HEK293 (cell line): ENCODE measurements around the gene CDKL5.

Source experiments
- CTCF ChIA-PET: fragments of 350-600 bp; formaldehyde crosslinking; extraction: SDS; loops from one replicate; lab custom pipeline; 2021; ENCODE audit warnings: antibody characterized with exemption; lab: Yijun Ruan, JAX
- POLR2A ChIA-PET: fragments of 300-600 bp; formaldehyde crosslinking; extraction: SDS; loops from one replicate; lab custom pipeline; 2020; ENCODE audit warnings: antibody characterized with exemption, inconsistent platforms; lab: Yijun Ruan, JAX
- H3K27ac ChIP-seq: fragments of 200-500 bp; sonication (Bioruptor generic); 2 replicates; pipeline ENCODE4 v1.5.1; 2014; ENCODE audit warnings: low read depth, low read length, control low read depth, inconsistent platforms; ENCODE audit errors: extremely low read depth
- H3K36me3 ChIP-seq, 2 experiments: fragments of 200-500 bp in 1 of 2; sonication (Bioruptor generic) in 1 of 2; 1 replicate in 1 of 2; 2 replicates in 1 of 2; pipeline ENCODE4 v1.5.1; 2014 to 2017; ENCODE audit warnings: inconsistent platforms in 2 of 2, low read length in 2 of 2; ENCODE audit not compliant: control insufficient read depth in 2 of 2, insufficient read depth in 1 of 2
- H3K4me1 ChIP-seq: fragments of 200-500 bp; sonication (Bioruptor generic); 2 replicates; pipeline ENCODE4 v1.5.1; 2014; ENCODE audit warnings: mild to moderate bottlenecking, low read length, inconsistent platforms; ENCODE audit not compliant: control insufficient read depth, insufficient read depth
- H3K4me3 ChIP-seq: 2 replicates; pipeline ENCODE4 v1.5.1; 2011; ENCODE audit warnings: low read depth, mild to moderate bottlenecking, control low read depth, low read length, moderate library complexity
- H3K9me3 ChIP-seq: fragments of 200-500 bp; sonication (Bioruptor generic); 2 replicates; pipeline ENCODE4 v1.5.1; 2014; ENCODE audit warnings: low read depth, low read length, inconsistent platforms; ENCODE audit not compliant: control insufficient read depth, insufficient read depth
- GLI4 ChIP-seq: fragments of 450-650 bp; formaldehyde crosslinking; IDR thresholded peaks from 2 replicates; pipeline ENCODE4 v1.5.1; 2016; ENCODE audit warnings: missing biosample characterization, missing genetic modification characterization
- HOXA7 ChIP-seq: sonication (generic); formaldehyde crosslinking; IDR thresholded peaks from 2 replicates; pipeline ENCODE4 v1.8.1; 2022; ENCODE audit warnings: missing genetic modification reagents, borderline replicate concordance
- KLF16 ChIP-seq: fragments of 450-650 bp; formaldehyde crosslinking; IDR thresholded peaks from 2 replicates; pipeline ENCODE4 v1.5.1; 2017; ENCODE audit warnings: missing biosample characterization, missing genetic modification characterization
- KLF7 ChIP-seq: fragments of 450-650 bp; formaldehyde crosslinking; IDR thresholded peaks from 2 replicates; pipeline ENCODE4 v1.5.1; 2016; ENCODE audit warnings: missing biosample characterization, missing genetic modification characterization, borderline replicate concordance
- ZEB2 ChIP-seq: fragments of 450-650 bp; formaldehyde crosslinking; IDR thresholded peaks from 2 replicates; pipeline ENCODE4 v1.5.1; 2016; ENCODE audit warnings: missing biosample characterization, missing genetic modification characterization
- ZNF114 ChIP-seq: fragments of 450-650 bp; formaldehyde crosslinking; IDR thresholded peaks from 2 replicates; pipeline ENCODE4 v1.5.0; 2017; ENCODE audit warnings: missing biosample characterization, missing genetic modification characterization
- ZNF211 ChIP-seq: fragments of 450-650 bp; formaldehyde crosslinking; IDR thresholded peaks from 2 replicates; pipeline ENCODE4 v1.5.1; 2016; ENCODE audit warnings: low read depth, missing biosample characterization, missing genetic modification characterization
- ZNF266 ChIP-seq: fragments of 450-650 bp; formaldehyde crosslinking; IDR thresholded peaks from 2 replicates; pipeline ENCODE4 v1.5.1; 2016; ENCODE audit warnings: missing biosample characterization, missing genetic modification characterization, low read depth
- ZNF416 ChIP-seq: fragments of 450-650 bp; formaldehyde crosslinking; IDR thresholded peaks from 2 replicates; pipeline ENCODE4 v1.5.1; 2016; ENCODE audit warnings: missing biosample characterization, missing genetic modification characterization
- ZNF433 ChIP-seq: fragments of 450-650 bp; formaldehyde crosslinking; IDR thresholded peaks from 2 replicates; pipeline ENCODE4 v1.5.1; 2016; ENCODE audit warnings: missing biosample characterization, missing genetic modification characterization, low read depth
- ZNF560 ChIP-seq: fragments of 450-650 bp; formaldehyde crosslinking; IDR thresholded peaks from 2 replicates; pipeline ENCODE4 v1.5.1; 2017; ENCODE audit warnings: missing biosample characterization, missing genetic modification characterization, borderline replicate concordance
- ZSCAN16 ChIP-seq: fragments of 450-650 bp; formaldehyde crosslinking; IDR thresholded peaks from 2 replicates; pipeline ENCODE4 v1.5.1; 2016; ENCODE audit warnings: missing biosample characterization, missing genetic modification characterization
- ZXDB ChIP-seq: fragments of 450-650 bp; formaldehyde crosslinking; IDR thresholded peaks from 2 replicates; pipeline ENCODE4 v1.5.1; 2016; ENCODE audit warnings: missing biosample characterization, missing genetic modification characterization
- TF ChIP-seq, protein P1 (sequence below): fragments of 450-650 bp; formaldehyde crosslinking; IDR thresholded peaks from 2 replicates; pipeline ENCODE4 v1.5.1; 2017; ENCODE audit warnings: missing biosample characterization, missing genetic modification characterization
- TF ChIP-seq, protein P2 (sequence below): fragments of 450-650 bp; formaldehyde crosslinking; IDR thresholded peaks from 2 replicates; pipeline ENCODE4 v1.5.1; 2016; ENCODE audit warnings: missing biosample characterization, missing genetic modification characterization, low read depth
- TF ChIP-seq, protein P3 (sequence below): fragments of 450-650 bp; formaldehyde crosslinking; IDR thresholded peaks from 2 replicates; pipeline ENCODE4 v1.5.1; 2016; ENCODE audit warnings: missing biosample characterization, missing genetic modification characterization
- TF ChIP-seq, protein P4 (sequence below): fragments of 450-650 bp; formaldehyde crosslinking; IDR thresholded peaks from 2 replicates; pipeline ENCODE4 v1.5.1; 2016; ENCODE audit warnings: missing biosample characterization, missing genetic modification characterization
- TF ChIP-seq, protein P5 (sequence below): fragments of 450-650 bp; formaldehyde crosslinking; IDR thresholded peaks from 2 replicates; pipeline ENCODE4 v1.5.1; 2016; ENCODE audit warnings: missing biosample characterization, missing genetic modification characterization
- TF ChIP-seq, protein P6 (sequence below): fragments of 450-650 bp; formaldehyde crosslinking; IDR thresholded peaks from 2 replicates; pipeline ENCODE4 v1.5.1; 2016; ENCODE audit warnings: missing biosample characterization, missing genetic modification characterization
- TF ChIP-seq, protein P7 (sequence below): fragments of 450-650 bp; formaldehyde crosslinking; IDR thresholded peaks from 2 replicates; pipeline ENCODE4 v1.5.1; 2017; ENCODE audit warnings: missing biosample characterization, missing genetic modification characterization

Gene CDKL5

DNA sequence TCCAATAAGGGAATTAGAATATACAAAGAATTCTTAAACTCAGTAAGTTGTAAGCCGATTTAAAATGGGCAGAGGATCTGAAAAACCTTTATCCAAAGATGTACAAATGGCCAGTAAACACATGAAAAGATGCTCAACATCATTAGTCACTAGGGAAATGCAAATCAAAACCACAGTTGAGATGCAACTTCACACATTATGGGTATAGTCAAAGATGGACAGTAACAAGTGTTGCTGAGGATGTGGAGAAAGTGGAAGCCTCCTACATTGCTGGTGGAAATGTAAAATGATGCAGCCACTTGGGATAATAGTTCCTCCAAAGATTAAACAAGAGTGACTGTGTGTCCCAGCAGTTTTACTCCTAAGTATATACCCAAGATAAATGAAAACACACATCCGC is 213.9 kb downstream of the CDKL5 start (continued):
- TF ChIP-seq KLF7: no peak
- no peak for TF ChIP-seq ZNF266 (tag by site-specific recombination)
- TF ChIP-seq ZNF114 (tag by site-specific recombination): no peak
- TF ChIP-seq ZNF560 (tag by site-specific recombination): no peak
- TF ChIP-seq ZXDB (tag by site-specific recombination): no peak
- TF ChIP-seq, protein P1, sequence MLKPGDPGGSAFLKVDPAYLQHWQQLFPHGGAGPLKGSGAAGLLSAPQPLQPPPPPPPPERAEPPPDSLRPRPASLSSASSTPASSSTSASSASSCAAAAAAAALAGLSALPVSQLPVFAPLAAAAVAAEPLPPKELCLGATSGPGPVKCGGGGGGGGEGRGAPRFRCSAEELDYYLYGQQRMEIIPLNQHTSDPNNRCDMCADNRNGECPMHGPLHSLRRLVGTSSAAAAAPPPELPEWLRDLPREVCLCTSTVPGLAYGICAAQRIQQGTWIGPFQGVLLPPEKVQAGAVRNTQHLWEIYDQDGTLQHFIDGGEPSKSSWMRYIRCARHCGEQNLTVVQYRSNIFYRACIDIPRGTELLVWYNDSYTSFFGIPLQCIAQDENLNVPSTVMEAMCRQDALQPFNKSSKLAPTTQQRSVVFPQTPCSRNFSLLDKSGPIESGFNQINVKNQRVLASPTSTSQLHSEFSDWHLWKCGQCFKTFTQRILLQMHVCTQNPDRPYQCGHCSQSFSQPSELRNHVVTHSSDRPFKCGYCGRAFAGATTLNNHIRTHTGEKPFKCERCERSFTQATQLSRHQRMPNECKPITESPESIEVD: no peak
- TF ChIP-seq, protein P2, sequence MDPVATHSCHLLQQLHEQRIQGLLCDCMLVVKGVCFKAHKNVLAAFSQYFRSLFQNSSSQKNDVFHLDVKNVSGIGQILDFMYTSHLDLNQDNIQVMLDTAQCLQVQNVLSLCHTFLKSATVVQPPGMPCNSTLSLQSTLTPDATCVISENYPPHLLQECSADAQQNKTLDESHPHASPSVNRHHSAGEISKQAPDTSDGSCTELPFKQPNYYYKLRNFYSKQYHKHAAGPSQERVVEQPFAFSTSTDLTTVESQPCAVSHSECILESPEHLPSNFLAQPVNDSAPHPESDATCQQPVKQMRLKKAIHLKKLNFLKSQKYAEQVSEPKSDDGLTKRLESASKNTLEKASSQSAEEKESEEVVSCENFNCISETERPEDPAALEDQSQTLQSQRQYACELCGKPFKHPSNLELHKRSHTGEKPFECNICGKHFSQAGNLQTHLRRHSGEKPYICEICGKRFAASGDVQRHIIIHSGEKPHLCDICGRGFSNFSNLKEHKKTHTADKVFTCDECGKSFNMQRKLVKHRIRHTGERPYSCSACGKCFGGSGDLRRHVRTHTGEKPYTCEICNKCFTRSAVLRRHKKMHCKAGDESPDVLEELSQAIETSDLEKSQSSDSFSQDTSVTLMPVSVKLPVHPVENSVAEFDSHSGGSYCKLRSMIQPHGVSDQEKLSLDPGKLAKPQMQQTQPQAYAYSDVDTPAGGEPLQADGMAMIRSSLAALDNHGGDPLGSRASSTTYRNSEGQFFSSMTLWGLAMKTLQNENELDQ (tag by site-specific recombination): no peak

DNA sequence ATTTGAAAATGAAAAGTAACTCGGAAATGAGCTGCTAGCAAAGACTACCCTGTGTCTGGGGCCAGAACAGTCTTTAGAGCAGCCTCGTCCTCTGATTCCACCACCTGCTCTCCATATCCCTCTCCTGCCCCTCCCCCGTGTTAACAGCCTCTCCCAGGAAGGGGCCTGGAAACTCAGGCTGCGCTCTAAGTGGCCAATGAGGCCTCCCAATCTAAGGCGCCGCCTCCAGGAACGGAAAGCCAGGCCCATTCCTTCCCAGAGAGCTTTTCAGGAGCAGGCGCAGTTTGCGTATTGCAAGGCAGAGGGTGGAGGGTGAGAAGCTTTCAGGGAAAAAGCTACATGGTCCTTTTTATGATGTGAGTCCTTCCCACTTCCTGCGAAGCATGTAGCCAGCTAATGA is 215.3 kb downstream of the CDKL5 start:
- Histone ChIP-seq H3K27ac (no peak overlapping the region), H3K9me3 (no peaks in the 10 kb centered on the region), H3K36me3 (no peaks in the 10 kb centered on the region), H3K4me3 (no peak overlapping the region), H3K4me1 (no peaks in the 10 kb centered on the region)
- POLR2A ChIA-PET: no interaction called here
- CTCF ChIA-PET: interaction anchor here (0.5 kb wide), 1 partner anchor 9 kb away, joined by 3 read pairs; no protein-coding TSS in a partner anchor
- TF ChIP-seq KLF16 (tag by site-specific recombination) (no peak), ZNF211 (tag by site-specific recombination) (no peak), HOXA7 (CRISPR knock-in tag) (no peak), ZNF433 (tag by site-specific recombination) (no peak), ZNF416 (no peak), ZEB2 (tag by site-specific recombination) (no peak), ZSCAN16 (tag by site-specific recombination) (no peak), GLI4 (tag by site-specific recombination) (no peak)
- TF ChIP-seq, protein P3, sequence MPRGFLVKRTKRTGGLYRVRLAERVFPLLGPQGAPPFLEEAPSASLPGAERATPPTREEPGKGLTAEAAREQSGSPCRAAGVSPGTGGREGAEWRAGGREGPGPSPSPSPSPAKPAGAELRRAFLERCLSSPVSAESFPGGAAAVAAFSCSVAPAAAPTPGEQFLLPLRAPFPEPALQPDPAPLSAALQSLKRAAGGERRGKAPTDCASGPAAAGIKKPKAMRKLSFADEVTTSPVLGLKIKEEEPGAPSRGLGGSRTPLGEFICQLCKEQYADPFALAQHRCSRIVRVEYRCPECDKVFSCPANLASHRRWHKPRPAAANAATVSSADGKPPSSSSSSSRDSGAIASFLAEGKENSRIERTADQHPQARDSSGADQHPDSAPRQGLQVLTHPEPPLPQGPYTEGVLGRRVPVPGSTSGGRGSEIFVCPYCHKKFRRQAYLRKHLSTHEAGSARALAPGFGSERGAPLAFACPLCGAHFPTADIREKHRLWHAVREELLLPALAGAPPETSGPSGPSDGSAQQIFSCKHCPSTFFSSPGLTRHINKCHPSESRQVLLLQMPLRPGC (tag by site-specific recombination): no peak
- TF ChIP-seq, protein P4, sequence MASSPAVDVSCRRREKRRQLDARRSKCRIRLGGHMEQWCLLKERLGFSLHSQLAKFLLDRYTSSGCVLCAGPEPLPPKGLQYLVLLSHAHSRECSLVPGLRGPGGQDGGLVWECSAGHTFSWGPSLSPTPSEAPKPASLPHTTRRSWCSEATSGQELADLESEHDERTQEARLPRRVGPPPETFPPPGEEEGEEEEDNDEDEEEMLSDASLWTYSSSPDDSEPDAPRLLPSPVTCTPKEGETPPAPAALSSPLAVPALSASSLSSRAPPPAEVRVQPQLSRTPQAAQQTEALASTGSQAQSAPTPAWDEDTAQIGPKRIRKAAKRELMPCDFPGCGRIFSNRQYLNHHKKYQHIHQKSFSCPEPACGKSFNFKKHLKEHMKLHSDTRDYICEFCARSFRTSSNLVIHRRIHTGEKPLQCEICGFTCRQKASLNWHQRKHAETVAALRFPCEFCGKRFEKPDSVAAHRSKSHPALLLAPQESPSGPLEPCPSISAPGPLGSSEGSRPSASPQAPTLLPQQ (tag by site-specific recombination): no peak
- TF ChIP-seq, protein P5, sequence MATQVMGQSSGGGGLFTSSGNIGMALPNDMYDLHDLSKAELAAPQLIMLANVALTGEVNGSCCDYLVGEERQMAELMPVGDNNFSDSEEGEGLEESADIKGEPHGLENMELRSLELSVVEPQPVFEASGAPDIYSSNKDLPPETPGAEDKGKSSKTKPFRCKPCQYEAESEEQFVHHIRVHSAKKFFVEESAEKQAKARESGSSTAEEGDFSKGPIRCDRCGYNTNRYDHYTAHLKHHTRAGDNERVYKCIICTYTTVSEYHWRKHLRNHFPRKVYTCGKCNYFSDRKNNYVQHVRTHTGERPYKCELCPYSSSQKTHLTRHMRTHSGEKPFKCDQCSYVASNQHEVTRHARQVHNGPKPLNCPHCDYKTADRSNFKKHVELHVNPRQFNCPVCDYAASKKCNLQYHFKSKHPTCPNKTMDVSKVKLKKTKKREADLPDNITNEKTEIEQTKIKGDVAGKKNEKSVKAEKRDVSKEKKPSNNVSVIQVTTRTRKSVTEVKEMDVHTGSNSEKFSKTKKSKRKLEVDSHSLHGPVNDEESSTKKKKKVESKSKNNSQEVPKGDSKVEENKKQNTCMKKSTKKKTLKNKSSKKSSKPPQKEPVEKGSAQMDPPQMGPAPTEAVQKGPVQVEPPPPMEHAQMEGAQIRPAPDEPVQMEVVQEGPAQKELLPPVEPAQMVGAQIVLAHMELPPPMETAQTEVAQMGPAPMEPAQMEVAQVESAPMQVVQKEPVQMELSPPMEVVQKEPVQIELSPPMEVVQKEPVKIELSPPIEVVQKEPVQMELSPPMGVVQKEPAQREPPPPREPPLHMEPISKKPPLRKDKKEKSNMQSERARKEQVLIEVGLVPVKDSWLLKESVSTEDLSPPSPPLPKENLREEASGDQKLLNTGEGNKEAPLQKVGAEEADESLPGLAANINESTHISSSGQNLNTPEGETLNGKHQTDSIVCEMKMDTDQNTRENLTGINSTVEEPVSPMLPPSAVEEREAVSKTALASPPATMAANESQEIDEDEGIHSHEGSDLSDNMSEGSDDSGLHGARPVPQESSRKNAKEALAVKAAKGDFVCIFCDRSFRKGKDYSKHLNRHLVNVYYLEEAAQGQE: no peak
- TF ChIP-seq, protein P6, sequence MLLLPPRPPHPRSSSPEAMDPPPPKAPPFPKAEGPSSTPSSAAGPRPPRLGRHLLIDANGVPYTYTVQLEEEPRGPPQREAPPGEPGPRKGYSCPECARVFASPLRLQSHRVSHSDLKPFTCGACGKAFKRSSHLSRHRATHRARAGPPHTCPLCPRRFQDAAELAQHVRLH (tag by site-specific recombination): no peak
- TF ChIP-seq, protein P7, sequence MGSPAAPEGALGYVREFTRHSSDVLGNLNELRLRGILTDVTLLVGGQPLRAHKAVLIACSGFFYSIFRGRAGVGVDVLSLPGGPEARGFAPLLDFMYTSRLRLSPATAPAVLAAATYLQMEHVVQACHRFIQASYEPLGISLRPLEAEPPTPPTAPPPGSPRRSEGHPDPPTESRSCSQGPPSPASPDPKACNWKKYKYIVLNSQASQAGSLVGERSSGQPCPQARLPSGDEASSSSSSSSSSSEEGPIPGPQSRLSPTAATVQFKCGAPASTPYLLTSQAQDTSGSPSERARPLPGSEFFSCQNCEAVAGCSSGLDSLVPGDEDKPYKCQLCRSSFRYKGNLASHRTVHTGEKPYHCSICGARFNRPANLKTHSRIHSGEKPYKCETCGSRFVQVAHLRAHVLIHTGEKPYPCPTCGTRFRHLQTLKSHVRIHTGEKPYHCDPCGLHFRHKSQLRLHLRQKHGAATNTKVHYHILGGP (tag by site-specific recombination): no peak
